ENCODE results near the gene CD300LB. TPM values are rescaled to one million over a fixed set of nuclear protein-coding genes. Genes with fewer than 3 reads are reported as not detected.
"Not testable (repeated sequence)": the region's sequence is repeated elsewhere in the genome, so short reads cannot be mapped to it uniquely, and the experiment has no call there.

CD300LB gene
- total RNA-seq, 1 experiment from 2014 or later, result not detected

DNA sequence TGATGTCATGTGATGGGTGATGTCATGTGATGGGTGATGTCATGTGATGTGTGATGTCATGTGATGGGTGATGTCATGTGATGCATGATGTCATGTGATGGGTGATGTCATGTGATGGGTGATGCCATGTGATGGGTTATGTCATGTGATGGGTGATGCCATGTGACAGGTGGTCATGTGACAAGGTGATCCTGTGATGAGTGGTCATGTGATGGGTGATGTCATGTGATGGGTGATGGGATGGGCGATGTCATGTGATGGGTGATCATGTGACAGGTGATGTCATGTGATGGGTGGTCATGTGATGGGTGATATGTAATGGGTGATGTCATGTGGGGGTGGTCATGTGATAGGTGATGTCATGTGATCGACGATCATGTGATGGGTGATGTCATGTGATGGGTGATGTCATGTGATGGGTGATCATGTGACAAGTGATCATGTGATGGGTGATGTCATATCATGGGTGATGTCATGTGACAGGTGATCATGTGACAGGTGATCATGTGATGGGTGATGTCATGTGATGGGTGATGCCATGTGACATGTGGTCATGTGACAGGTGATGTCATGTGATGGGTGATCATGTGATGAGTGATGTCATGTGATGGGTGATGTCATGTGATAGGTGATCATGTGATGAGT lies 17.2 kb downstream of the CD300LB start:
- in situ Hi-C loops (cut with HindIII; ENCODE audit: low pct_unique_long_range_greater_than_20kb, low sequenced_read_pairs), result no loop called here
- DNase-seq (ENCODE audit: low read depth), result peak; percentile 93

DNA sequence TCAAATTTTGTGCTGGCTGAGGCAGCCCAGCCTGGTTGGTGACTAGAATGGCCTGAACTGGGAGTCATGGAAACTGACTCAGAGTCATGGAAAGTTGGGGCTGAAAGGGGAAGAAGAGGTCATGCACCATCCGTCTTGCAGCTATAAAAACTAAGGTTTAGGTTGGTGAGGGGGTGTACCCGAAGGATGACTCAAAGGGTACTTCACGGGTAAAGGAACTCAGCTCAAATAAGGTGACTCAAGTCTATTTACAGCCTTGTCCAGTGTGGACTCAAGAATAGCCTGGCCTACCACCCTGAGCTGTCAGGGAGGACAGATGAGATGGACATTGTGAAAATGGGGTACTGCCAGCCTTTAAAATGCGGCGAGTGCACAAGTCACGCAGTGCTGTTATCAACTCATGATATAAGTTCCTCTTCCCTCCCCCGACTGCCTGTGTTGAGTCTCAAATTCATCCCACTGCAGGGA lies 18.6 kb downstream of the CD300LB start:
- in situ Hi-C loops (cut with HindIII; ENCODE audit: low pct_unique_long_range_greater_than_20kb, low sequenced_read_pairs), result no loop called here
- DNase-seq (ENCODE audit: low read depth), result peak; percentile 6

DNA sequence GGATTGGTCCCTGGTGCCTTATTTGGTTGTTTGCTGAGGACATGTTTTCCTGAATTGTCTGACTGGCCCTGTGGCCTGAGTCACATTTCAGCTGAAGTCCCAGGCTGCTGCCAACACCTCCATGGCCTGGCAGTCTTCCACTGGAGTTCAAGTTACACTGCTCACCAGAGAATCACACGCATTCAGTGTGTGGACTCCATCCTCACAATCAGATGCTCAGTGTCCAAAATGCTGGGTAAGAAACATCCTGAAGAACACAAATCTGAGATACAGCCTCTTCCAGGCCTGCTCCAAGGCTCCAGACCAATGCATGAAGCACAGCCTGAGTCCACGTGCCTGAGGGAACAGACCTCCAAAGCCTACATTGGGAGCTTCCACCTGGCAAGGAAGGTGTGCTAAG lies 19.2 kb downstream of the CD300LB start:
- no peak for DNase-seq (ENCODE audit: low read depth)
- in situ Hi-C loops (cut with HindIII; ENCODE audit: low pct_unique_long_range_greater_than_20kb, low sequenced_read_pairs), result no loop called here

DNA sequence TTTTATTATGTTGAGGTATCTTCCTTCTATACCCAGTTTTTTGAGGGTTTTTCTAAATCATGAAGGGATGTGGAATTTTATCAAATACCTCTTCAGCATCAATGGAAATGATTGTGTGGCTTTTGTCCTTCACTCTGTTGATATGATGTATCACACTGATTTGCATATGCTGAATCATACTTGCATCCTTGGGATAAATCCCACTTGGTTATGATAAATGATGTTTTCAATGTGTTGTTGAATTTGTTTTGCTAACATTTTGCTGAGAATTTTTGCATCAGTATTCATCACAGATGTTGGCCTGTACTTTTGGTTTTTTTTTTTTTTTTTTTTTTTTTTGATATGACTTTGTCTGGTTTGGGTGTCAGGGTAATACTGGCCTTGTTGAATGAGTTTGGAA lies 23.1 kb downstream of the CD300LB start:
- in situ Hi-C loops (cut with HindIII; ENCODE audit: low pct_unique_long_range_greater_than_20kb, low sequenced_read_pairs), result no loop called here
- no peak for DNase-seq (ENCODE audit: low read depth)

DNA sequence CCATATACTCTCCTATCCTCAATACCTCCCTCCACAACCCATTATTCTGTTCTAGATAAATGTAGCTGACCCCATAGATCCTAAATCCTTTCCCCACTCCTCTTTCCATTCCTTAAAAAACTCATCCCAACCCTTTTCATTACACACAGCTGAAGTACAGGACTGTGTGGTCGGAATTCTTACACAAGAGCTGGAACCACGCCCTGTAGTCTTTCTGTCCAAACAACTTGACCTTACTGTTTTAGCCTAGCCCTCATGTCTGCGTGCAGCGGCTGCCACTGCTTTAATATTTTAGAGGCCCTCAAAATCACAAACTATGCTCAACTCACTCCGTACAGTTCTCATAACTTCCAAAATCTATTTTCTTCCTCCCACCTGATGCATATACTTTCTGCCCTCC lies 27.3 kb downstream of the CD300LB start:
- in situ Hi-C loops (cut with HindIII; ENCODE audit: low pct_unique_long_range_greater_than_20kb, low sequenced_read_pairs); DNase-seq (ENCODE audit: low read depth): not testable (repeated sequence)

DNA sequence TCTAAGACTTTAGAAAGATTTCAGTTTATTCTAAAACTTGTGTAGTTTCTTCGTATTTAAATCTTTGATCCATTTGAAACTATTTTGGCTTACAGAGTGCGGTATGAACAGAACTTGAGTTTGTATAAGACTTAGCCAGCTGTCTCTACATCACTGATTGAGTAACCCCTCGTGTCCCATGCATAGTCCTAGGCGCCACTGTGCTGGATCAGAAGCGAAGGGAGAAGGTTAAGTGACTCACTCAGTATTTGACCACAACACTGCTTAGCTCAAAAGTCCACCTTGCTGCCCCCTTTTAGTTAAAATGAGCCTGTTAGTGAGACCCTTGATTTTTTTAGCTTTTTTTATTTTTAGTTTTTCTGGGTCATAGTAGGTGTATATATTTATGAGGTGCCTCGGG lies 28.4 kb downstream of the CD300LB start:
- DNase-seq (ENCODE audit: low read depth), result no peak
- in situ Hi-C loops (cut with HindIII; ENCODE audit: low pct_unique_long_range_greater_than_20kb, low sequenced_read_pairs), result no loop called here

DNA sequence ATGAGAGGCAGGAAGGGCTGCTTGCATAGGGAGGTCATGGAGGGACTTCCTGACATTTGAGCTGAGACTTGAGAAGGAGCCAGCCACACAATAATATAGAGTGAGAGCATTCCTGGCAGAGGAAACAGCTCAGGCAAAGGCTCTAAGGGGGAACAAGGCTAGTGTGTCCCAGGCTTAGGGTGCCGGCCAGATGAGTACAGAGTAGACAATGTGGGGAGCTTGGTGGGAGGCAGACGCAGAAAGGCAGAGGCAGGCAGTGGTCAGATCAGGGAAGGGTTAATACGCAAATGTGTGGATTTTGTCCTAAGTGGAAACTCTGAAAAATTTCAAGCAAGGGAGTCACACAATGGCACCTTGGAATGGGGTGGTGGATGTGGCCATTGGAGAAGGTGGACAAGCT lies 31.3 kb downstream of the CD300LB start:
- no peak for DNase-seq (ENCODE audit: low read depth)
- in situ Hi-C loops (cut with HindIII; ENCODE audit: low pct_unique_long_range_greater_than_20kb, low sequenced_read_pairs), result loop anchor here (25.0 kb wide), 1 partner anchor 188 kb away; no protein-coding TSS in a partner anchor

DNA sequence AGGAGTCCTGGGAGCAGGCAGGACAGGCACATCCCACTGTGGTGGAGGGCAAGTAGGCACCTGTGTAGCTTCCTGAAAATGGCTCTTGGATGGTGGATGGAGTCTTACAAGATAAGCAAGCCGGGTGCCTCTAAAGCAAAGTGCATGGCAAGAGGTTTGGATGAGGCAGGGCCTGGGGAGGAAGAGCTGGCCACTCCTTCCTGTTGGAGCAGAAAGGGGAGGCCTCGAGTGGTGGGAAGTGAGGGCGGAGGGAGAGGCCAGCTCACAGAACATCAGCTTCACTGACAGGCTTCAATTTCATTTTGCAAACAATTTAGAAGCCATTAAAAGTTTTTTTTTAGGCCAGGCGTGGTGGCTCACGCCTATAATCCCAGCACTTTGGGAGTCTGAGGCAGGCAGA lies 33.8 kb downstream of the CD300LB start:
- in situ Hi-C loops (cut with HindIII; ENCODE audit: low pct_unique_long_range_greater_than_20kb, low sequenced_read_pairs), result loop anchor here (25.0 kb wide), 1 partner anchor 185 kb away; no protein-coding TSS in a partner anchor
- no peak for DNase-seq (ENCODE audit: low read depth)

DNA sequence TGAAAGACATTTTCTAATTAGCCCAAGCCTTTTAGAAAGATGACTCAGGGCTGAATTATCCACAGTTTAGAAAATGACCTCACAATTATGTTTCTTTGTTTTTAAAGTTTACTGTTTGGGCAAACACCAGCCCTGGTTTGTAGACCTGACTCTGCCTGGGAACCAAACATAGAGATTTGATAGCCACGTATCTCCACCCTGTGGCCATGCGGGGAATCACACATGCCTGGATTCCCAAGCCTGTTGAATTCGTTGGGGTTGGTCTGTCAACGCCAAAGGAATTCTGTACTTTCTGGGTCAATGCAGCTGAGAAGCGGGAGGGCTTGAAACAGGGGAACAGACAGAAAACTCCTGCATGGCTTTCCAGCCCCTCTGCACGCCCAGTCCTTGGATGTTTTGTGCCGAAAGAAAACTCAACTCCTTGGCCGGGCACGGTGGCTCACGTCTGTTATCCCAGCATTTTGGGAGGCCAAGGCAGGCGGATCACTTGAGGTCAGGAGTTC lies 37.9 kb downstream of the CD300LB start:
- peak; percentile 49 for DNase-seq (ENCODE audit: low read depth)
- in situ Hi-C loops (cut with HindIII; ENCODE audit: low pct_unique_long_range_greater_than_20kb, low sequenced_read_pairs), result loop anchor here (25.0 kb wide), 1 partner anchor 181 kb away; no protein-coding TSS in a partner anchor

DNA sequence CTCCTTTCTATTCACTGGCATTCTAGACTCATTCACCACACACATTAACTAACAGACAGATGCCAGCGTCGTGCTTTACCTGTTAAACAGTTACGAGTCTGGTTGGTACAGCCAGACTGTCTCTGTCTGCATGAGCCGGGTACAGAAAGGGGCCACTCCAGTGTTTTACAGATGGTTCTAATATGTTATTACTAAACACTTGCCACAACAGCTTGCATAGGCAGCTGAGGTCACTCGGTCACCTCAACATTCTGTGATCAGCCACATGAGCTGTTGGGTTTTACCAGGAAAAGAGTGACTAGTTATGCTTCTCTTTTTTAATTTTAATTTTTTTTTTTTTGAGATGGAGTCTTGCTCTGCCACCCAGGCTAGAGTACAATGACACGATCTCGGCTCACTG lies 39.6 kb downstream of the CD300LB start:
- in situ Hi-C loops (cut with HindIII; ENCODE audit: low pct_unique_long_range_greater_than_20kb, low sequenced_read_pairs), result loop anchor here (25.0 kb wide), 1 partner anchor 179 kb away; no protein-coding TSS in a partner anchor

DNA sequence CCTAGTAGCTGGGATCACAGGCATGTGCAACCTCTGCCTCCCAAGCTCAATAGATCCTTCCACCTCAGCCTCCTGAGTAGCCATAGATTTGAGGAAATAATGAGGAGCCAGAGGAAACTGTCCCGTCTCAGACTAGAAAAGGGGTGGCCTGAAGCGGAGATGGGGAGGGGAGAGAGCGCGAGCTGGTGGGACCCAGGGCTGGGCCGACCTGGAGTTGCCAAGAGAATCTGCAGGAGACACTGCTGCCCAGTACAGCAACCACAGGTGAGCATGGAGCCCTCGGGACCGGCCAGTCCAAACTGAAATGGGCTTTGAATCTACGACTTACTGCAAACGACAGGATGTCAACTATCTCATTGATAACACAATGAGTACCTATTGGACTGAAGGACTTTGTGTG lies 40.6 kb downstream of the CD300LB start:
- in situ Hi-C loops (cut with HindIII; ENCODE audit: low pct_unique_long_range_greater_than_20kb, low sequenced_read_pairs), result loop anchor here (25.0 kb wide), 1 partner anchor 178 kb away; no protein-coding TSS in a partner anchor
- DNase-seq (ENCODE audit: low read depth), result no peak

More for the DNA sequence above, 39.6 kb downstream of the CD300LB start:
- DNase-seq (ENCODE audit: low read depth), result no peak

DNA sequence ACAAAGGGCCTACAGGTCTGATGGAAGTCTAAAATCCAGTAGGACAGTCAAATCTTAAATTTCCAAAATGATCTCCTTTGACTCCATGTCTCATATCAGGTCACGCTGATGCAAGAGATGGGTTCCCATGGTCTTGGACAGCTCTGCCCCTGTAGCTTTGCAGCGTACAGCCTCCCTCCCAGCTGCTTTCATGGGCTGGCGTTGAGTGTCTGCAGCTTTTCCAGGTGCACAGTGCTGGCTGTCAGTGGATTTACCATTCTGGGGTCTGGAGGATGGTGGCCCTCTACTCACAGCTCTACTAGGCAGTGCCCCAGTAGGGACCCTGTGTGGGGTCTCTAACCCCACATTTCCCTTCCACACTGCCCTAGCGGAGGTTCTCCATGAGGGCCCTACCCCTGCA lies 43.0 kb downstream of the CD300LB start:
- DNase-seq (ENCODE audit: low read depth), result not testable (repeated sequence)
- in situ Hi-C loops (cut with HindIII; ENCODE audit: low pct_unique_long_range_greater_than_20kb, low sequenced_read_pairs), result loop anchor here (25.0 kb wide), 1 partner anchor 176 kb away; no protein-coding TSS in a partner anchor

DNA sequence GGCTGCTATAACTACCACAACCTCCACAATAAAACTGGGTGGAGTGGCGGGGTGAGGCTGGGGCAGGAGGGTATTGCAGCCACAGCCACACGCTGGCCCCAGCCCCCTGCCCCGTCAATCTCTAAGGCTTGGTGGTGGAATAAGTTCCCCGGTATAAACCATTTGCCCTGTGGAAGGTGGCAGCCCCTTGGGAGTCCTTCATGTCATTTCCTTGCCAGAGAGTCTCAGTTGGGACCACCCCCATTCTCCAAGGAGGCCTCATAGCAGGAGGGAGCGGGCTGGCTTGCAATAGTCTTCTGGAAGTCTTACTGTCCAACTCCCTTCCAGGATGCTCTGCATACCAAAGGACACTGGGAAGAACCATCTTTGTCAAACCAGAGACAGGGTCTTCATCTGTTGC lies 45.4 kb downstream of the CD300LB start:
- in situ Hi-C loops (cut with HindIII; ENCODE audit: low pct_unique_long_range_greater_than_20kb, low sequenced_read_pairs), result loop anchor here (25.0 kb wide), 1 partner anchor 174 kb away; no protein-coding TSS in a partner anchor
- DNase-seq (ENCODE audit: low read depth), result no peak

DNA sequence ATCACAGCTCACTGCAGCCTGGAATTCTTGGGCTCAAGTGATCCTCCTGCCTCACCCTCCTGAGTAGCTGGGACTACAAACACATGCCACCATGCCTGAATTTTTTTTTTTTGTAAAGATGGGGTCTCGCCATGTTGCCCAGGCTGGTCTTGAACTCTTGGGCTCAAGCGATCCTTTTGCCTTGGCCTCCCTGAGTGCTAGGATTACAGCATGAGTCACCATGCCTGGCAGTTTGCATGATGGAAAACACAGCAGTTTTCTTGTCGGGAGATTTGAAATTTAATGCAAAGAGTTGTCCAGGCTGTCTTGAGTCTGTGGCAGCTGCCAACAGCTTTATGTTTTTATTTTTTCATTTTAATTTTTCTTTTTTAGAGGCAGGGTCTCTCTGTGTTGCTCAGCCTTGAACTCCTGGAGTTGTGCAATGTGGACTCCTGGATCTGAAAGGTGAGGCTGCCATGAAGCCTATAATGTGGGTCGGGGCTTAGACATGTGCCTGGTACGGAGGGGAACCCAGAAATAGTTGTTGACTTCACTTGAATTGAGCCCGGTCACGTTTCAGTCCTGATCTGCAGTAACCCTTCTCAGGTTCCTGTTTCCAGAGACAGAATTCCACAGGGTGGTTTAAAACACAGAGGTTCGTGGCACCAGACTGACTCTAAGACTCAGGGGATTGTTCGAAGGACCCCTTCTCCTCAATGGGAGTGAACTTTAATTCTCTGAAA lies 46.1 kb downstream of the CD300LB start:
- DNase-seq (ENCODE audit: low read depth), result no peak
- in situ Hi-C loops (cut with HindIII; ENCODE audit: low pct_unique_long_range_greater_than_20kb, low sequenced_read_pairs), result loop anchor here (25.0 kb wide), 1 partner anchor 173 kb away; no protein-coding TSS in a partner anchor

DNA sequence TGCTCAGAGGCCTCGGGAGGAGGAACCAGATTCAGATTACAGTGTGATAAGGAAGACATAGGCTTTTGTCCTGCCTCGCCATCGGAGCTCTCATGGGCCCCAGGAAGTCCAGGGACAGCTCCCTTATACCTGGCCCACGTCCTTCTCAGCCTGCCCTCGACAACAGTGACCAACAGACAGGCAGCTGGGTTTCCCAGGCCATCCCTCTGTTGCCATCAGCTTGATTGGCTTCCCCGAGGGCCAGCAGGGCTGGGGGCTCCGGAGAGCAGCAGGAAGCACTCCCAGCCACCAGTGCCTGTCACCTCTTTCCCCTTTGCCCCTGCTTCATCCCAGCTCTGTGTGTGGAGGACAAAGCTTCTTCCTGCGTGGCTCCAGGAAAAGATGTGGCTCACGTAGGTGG lies 47.2 kb downstream of the CD300LB start:
- in situ Hi-C loops (cut with HindIII; ENCODE audit: low pct_unique_long_range_greater_than_20kb, low sequenced_read_pairs), result loop anchor here (25.0 kb wide), 1 partner anchor 172 kb away; no protein-coding TSS in a partner anchor
- no peak for DNase-seq (ENCODE audit: low read depth)

DNA sequence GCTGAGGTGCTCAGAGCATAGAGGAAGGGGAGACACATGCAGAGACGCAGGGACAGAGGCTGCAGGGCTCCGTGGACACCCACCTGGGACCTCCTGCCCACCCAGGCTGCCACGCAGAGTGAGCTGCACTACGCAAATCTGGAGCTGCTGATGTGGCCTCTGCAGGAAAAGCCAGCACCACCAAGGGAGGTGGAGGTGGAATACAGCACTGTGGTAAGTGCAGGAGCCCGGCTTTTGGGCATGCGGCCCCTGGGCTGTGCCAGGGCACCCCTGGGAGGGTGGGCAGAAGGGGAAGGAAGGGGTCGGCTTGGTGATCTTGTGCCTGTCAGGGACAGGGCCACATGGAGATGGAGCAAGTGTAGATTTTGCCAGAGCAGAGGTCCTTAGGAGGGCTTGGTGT lies 49.7 kb downstream of the CD300LB start:
- no peak for DNase-seq (ENCODE audit: low read depth)
- in situ Hi-C loops (cut with HindIII; ENCODE audit: low pct_unique_long_range_greater_than_20kb, low sequenced_read_pairs), result loop anchor here (25.0 kb wide), 1 partner anchor 169 kb away; no protein-coding TSS in a partner anchor

DNA sequence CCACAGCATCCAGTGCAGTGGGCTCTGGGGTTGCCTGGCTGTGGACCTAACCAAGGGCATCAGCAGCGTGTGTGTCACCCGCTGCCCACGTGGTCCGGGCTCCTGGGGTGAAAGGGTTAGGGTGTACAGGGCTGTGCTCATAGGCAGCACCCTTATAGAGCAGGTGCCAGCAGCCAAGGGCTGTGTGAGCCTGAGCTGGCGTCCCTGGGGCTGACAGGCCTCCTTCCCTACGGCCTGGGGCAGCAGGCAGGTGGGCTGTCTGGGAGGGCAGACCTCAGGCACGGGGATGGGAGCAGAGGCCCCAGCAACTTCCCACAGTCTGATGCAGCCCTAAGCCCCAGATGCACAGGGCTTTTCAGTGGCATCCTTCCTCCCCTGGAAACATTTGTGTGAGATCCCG lies 51.0 kb downstream of the CD300LB start:
- no peak for DNase-seq (ENCODE audit: low read depth)
- in situ Hi-C loops (cut with HindIII; ENCODE audit: low pct_unique_long_range_greater_than_20kb, low sequenced_read_pairs), result loop anchor here (25.0 kb wide), 1 partner anchor 168 kb away; no protein-coding TSS in a partner anchor

DNA sequence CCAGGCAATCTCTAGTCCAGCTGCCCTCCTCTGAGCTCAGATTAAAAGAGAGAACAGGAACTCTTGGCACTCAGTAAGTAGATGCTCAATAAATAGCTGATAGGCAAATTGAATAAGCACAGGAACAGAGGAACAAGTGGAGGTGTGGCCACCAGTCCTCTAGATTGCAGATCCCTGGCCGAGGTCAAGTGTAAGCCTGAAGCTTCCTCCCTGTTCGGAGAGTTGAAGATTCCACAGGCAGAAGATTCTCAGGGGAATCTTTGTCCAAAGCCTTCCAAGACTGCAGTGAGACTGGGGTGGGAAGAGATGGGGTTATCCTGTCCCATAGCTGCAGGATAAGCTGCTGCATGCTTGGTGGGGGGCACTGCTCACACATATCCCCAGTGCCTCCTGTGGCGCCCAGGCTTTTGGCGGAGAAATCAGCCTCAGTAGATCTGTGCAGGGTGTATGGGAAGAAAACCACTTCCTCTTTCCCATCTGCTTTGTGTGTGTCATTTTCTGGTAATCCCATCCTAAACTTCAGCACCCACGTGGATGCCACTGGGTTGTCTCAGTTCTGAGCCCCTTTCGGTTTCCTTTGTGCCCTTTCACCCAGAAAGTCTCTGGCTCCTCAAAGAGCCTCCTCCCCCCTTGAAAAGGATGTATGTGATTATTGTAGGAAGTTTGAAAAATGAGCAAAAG lies 52.7 kb downstream of the CD300LB start:
- in situ Hi-C loops (cut with HindIII; ENCODE audit: low pct_unique_long_range_greater_than_20kb, low sequenced_read_pairs), result loop anchor here (25.0 kb wide), 1 partner anchor 166 kb away; no protein-coding TSS in a partner anchor
- DNase-seq (ENCODE audit: low read depth), result no peak

Measured in Caki2 (cell line).